Endothelial cell (in vitro differentiated cells): ENCODE measurements around the gene TIGD3. TPM values are rescaled to one million over a fixed set of nuclear protein-coding genes. Genes with fewer than 3 reads are reported as not detected.

Experiments
- DNase-seq: peaks from one replicate; pipeline ENCODE4 v3.0.0; 2021; ENCODE audit warnings: low spot score
- H3K27ac Mint-ChIP-seq: one replicate; pipeline ENCODE4 v1.8.0; 2021; ENCODE audit warnings: mixed read lengths, inconsistent platforms; ENCODE audit not compliant: unreplicated experiment
- H3K27me3 Mint-ChIP-seq: one replicate; pipeline ENCODE4 v1.8.0; 2021; ENCODE audit warnings: mild to moderate bottlenecking, moderate library complexity, mixed read lengths, inconsistent platforms; ENCODE audit not compliant: unreplicated experiment
- H3K36me3 Mint-ChIP-seq: one replicate; pipeline ENCODE4 v1.8.0; 2021; ENCODE audit warnings: mild to moderate bottlenecking, low read depth, mixed read lengths, inconsistent platforms; ENCODE audit not compliant: unreplicated experiment
- H3K4me1 Mint-ChIP-seq: one replicate; pipeline ENCODE4 v1.8.0; 2021; ENCODE audit warnings: mild to moderate bottlenecking, mixed read lengths, inconsistent platforms; ENCODE audit not compliant: unreplicated experiment
- H3K4me3 Mint-ChIP-seq: one replicate; pipeline ENCODE4 v1.8.0; 2021; ENCODE audit warnings: mild to moderate bottlenecking, mixed read lengths, inconsistent platforms; ENCODE audit not compliant: unreplicated experiment
- H3K9me3 Mint-ChIP-seq: one replicate; pipeline ENCODE4 v1.8.0; 2021; ENCODE audit warnings: mixed read lengths, inconsistent platforms; ENCODE audit not compliant: unreplicated experiment
- long read RNA-seq: library from polyadenylated mRNA; unstranded; transcript quantifications from one replicate; pipeline ENCODE4 v2.0.0, GENCODE V29; 2020; ENCODE audit not compliant: unreplicated experiment
- total RNA-seq: library from RNA; stranded (reverse); fragmentation: NEBNext Ultra II Directional; extraction: Animal tissue kit (Norgen Biotek cat#: 25700); gene quantifications from one replicate; pipeline ENCODE4 v1.2.1, GENCODE V29; 2021; ENCODE audit not compliant: unreplicated experiment
- TF ChIP-seq, protein P1 (sequence below): fragments of 200-600 bp; sonication (generic); IDR thresholded peaks from one replicate; pipeline ENCODE4 v1.5.0; 2021; ENCODE audit warnings: antibody characterized with exemption; ENCODE audit not compliant: unreplicated experiment

The TIGD3 gene, protein sequence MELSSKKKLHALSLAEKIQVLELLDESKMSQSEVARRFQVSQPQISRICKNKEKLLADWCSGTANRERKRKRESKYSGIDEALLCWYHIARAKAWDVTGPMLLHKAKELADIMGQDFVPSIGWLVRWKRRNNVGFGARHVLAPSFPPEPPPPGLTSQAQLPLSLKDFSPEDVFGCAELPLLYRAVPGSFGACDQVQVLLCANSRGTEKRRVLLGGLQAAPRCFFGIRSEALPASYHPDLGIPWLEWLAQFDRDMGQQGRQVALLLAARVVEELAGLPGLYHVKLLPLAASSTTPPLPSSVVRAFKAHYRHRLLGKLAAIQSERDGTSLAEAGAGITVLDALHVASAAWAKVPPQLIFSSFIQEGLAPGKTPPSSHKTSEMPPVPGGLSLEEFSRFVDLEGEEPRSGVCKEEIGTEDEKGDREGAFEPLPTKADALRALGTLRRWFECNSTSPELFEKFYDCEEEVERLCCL
- total RNA-seq: 0.44 TPM
- long read RNA-seq: 0 reads

DNA sequence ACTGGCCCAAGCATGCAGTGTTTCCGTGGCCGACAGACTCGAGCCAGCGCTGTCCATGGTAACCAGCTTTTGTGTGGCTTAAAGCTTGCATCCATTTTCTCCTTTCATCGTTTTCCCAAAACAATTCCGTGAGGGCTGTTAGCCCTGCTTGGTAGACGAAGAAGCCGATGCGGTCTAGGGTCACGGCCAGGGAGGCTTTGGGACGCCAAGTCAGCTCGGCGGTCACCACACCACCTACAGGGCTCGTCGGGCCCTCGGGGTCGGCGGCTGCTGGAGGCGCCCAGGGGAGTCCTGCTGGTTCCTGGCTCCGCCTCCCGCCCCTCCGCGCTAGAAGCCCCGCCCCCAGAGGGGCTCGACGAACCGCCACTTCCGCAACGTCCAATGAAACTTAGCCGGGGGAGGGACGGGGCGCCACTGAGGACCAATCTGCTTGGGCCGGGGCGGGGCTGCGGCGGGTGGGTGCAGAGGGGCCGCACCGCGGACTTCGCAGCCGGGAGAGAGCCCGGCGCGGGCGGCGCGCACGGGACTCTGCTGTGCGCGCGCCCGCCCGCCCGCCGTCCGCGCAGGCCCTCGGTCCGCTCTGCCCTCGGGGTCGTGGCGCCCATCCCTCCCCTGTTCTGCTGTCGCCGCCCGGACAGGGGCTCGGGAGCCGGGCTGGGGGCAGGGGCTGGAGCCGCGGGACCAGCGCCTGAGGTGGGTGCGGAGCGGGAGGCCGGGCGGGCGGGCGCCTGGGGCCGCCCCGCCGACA, at the start of gene TIGD3:
TSS of gene TIGD3 (plus strand) at position 487 of the 748 bp plus-strand sequence. CDS start 1,058 bp downstream, outside the sequence.
- H3K4me3 Mint-ChIP-seq: peak within 1 kb of the TSS; percentile 87
- peak within 1 kb of the TSS; percentile 55 for H3K27ac Mint-ChIP-seq
- TF ChIP-seq, protein P1, sequence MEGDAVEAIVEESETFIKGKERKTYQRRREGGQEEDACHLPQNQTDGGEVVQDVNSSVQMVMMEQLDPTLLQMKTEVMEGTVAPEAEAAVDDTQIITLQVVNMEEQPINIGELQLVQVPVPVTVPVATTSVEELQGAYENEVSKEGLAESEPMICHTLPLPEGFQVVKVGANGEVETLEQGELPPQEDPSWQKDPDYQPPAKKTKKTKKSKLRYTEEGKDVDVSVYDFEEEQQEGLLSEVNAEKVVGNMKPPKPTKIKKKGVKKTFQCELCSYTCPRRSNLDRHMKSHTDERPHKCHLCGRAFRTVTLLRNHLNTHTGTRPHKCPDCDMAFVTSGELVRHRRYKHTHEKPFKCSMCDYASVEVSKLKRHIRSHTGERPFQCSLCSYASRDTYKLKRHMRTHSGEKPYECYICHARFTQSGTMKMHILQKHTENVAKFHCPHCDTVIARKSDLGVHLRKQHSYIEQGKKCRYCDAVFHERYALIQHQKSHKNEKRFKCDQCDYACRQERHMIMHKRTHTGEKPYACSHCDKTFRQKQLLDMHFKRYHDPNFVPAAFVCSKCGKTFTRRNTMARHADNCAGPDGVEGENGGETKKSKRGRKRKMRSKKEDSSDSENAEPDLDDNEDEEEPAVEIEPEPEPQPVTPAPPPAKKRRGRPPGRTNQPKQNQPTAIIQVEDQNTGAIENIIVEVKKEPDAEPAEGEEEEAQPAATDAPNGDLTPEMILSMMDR: no peak
- DNase-seq: peak; percentile 98
- H3K9me3 Mint-ChIP-seq: no peaks in the 10 kb centered on the region
- peaks cover 8% of the 10 kb centered on the region for H3K27me3 Mint-ChIP-seq
- H3K4me1 Mint-ChIP-seq: peaks cover 20% of the 10 kb centered on the region
- H3K36me3 Mint-ChIP-seq: peaks cover 20% of the 10 kb centered on the region

DNA sequence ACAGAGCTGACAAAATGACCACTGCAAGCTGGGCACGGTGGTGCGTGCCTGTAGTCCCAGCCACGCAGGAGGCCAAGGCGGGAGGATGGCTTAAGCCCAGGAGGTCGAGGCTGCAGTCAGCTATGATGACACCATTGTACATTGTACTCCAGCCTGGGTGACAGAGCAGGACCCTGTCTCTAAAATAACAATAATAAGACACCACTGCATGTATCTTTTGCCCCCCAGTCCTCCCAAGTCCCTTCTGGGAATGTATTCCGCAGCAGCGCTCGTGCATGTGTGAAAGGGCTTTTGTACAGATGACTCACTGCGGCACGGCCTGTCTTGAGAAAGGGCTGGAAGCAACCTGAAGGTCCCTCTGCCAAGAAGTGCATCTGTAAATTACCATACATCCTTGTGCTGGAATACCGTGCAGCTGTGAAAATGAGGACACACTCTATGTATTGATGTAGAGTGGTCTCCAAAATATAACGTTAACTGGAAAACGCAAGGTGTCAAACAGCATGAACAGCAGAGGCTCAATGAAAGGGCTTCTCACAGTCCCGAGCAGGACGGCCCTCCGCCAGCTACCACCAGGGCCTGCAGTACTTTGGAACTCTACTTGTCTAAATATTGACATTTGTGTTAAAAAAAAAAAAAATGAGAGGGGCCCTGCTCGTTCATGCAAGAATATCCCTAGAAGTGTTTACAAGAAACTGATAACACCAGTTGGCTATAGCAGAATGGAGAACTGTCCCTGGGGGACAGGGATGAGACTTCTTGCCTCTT, 48.9 kb upstream of the TIGD3 start:
- no peaks in the 10 kb centered on the region for H3K9me3 Mint-ChIP-seq
- DNase-seq: no peak
- TF ChIP-seq, protein P1: no peak
- peak overlapping the region; percentile 57 for H3K4me3 Mint-ChIP-seq
- peaks cover 7% of the 10 kb centered on the region for H3K4me1 Mint-ChIP-seq
- no peak overlapping the region for H3K27ac Mint-ChIP-seq
- H3K27me3 Mint-ChIP-seq: peaks cover 14% of the 10 kb centered on the region
- H3K36me3 Mint-ChIP-seq: peaks cover 8% of the 10 kb centered on the region

DNA sequence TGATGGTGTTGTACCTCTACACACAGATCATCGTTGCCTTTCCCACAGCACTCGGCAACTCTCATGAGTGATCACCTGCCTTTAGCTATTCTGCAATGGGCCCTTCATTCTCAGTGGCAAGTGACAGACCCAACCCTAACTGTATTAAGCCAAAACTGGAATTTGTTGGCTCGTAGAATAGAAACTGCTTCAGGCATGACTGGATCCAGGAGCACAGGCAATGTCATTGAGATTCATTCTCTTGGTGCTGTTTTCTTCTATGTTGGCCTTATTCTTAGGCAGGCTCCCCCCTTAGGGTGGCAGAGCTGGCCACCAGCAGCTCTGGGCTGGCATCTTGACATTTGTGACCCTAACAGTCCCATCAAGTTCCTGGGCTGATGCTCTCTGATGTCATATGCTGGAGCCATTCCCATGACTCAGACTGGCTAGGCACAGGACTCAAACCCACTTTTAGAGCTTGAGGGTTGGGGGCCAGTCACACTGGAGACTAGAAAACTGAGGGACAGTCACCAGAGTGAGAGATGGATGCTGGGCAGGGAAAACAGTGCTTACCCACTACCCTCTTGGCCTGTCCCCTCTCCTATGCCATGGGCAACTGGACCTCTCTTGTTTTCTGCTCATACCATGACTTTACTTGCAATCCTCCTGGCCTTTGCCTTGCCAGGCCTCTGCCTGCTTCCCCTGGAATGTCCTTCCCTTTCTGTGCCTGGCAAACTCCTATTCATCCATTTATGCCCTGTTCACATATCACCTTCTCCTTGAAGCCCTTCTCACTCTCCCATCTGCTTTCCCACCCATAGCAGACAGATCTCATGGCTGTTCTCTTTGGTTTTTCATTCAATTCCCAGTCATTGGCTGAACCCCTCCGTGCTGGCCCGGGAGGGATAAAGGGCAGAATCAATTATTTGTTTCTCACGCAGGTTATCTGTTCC, 47.0 kb upstream of the TIGD3 start:
- Mint-ChIP-seq H3K36me3 (peaks cover 8% of the 10 kb centered on the region), H3K27me3 (peaks cover 10% of the 10 kb centered on the region), H3K9me3 (no peaks in the 10 kb centered on the region), H3K4me3 (peak overlapping the region; percentile 42), H3K27ac (peak overlapping the region; percentile 8), H3K4me1 (no peaks in the 10 kb centered on the region)
- TF ChIP-seq, protein P1: no peak
- no peak for DNase-seq

DNA sequence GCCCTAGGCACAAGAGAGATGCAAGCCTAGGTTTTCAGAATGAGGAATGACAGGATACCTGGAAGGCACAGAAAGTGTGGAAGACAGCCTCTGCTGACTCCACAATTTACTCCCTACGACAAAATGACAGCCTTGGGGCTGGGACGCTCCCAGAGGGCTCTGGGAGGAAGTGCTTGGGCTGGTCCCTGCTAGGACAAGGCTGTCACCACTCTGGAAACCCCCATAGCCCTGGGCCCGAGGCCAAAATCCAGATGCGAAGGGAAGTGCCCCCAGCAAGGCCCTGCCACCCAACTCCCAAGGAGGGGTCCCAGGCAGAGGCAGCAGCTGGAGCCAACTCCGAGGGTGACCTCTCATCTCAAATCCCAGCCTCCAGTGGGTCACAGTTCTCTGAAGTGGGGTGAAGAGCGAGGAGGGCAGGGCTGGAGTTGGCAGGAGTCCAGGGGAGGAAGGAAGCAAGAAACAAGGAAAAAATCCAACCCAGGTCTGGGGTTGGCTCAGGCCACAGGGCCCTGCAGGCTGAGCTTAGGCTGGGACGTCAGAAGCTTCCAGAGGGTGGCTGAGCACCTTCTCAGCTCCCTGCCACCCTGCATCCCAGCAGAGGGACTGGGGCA, 46.2 kb upstream of the TIGD3 start:
- peaks cover 1% of the 10 kb centered on the region for H3K4me1 Mint-ChIP-seq
- DNase-seq: no peak
- H3K4me3 Mint-ChIP-seq: peak overlapping the region; percentile 42
- H3K36me3 Mint-ChIP-seq: peaks cover 8% of the 10 kb centered on the region
- TF ChIP-seq, protein P1: no peak
- H3K9me3 Mint-ChIP-seq: no peaks in the 10 kb centered on the region
- H3K27me3 Mint-ChIP-seq: peaks cover 9% of the 10 kb centered on the region
- H3K27ac Mint-ChIP-seq: no peak overlapping the region
